Ishikawa (cell line): ENCODE data around the gene BANP.

Experiments
- CEBPB ChIP-seq: IDR thresholded peaks from 2 replicates; pipeline ENCODE4 v1.6.1; 2012
- CREB1 ChIP-seq: IDR thresholded peaks from 2 replicates; pipeline ENCODE4 v1.6.1; 2012; ENCODE audit warnings: low read depth
- EGR1 ChIP-seq: IDR thresholded peaks from 2 replicates; pipeline ENCODE4 v1.6.1; 2012
- EP300 ChIP-seq: IDR thresholded peaks from 2 replicates; pipeline ENCODE4 v1.6.1; 2012; ENCODE audit warnings: borderline replicate concordance
- FOXM1 ChIP-seq: IDR thresholded peaks from 2 replicates; pipeline ENCODE4 v1.6.1; 2012; ENCODE audit warnings: low read depth, borderline replicate concordance
- MAX ChIP-seq: IDR thresholded peaks from 2 replicates; pipeline ENCODE4 v1.6.1; 2012
- NFIC ChIP-seq: IDR thresholded peaks from 2 replicates; pipeline ENCODE4 v1.6.1; 2012
- RAD21 ChIP-seq: IDR thresholded peaks from 2 replicates; pipeline ENCODE4 v1.6.1; 2012; ENCODE audit warnings: low read depth
- REST ChIP-seq: IDR thresholded peaks from 2 replicates; pipeline ENCODE4 v1.6.1; 2012; ENCODE audit warnings: low read depth, mild to moderate bottlenecking
- TAF1 ChIP-seq: IDR thresholded peaks from 2 replicates; pipeline ENCODE4 v1.6.1; 2012; ENCODE audit warnings: low read depth, mild to moderate bottlenecking
- TCF12 ChIP-seq: IDR thresholded peaks from 2 replicates; pipeline ENCODE4 v1.6.1; 2012; ENCODE audit warnings: low read depth
- TEAD4 ChIP-seq: IDR thresholded peaks from 2 replicates; pipeline ENCODE4 v1.6.1; 2012
- USF1 ChIP-seq: IDR thresholded peaks from 2 replicates; pipeline ENCODE4 v1.6.1; 2012
- YY1 ChIP-seq: IDR thresholded peaks from 2 replicates; pipeline ENCODE4 v1.6.1; 2012; ENCODE audit warnings: low read depth
- ZBTB7A ChIP-seq: IDR thresholded peaks from 2 replicates; pipeline ENCODE4 v1.6.1; 2012; ENCODE audit warnings: low read depth

The BANP gene

GRCh38 chr16:88113545-88114045 lies 162.4 kb downstream of the BANP start:
- TF ChIP-seq MAX (no peak), CREB1 (no peak), USF1 (no peak), ZBTB7A (no peak), EP300 (no peak), YY1 (no peak), TEAD4 (no peak), RAD21 (no peak), CEBPB (no peak), EGR1 (no peak), TCF12 (no peak), REST (no peak), TAF1 (no peak), NFIC (no peak)

- TF ChIP-seq YY1: no peak
- no peak for TF ChIP-seq MAX
- TF ChIP-seq TAF1: no peak
- no peak for TF ChIP-seq NFIC
- TF ChIP-seq CEBPB: no peak
- no peak for TF ChIP-seq USF1
- TF ChIP-seq EP300: no peak
- TF ChIP-seq EGR1: no peak
- TF ChIP-seq CREB1: no peak
- TF ChIP-seq RAD21: no peak
- TF ChIP-seq REST: no peak
- TF ChIP-seq TCF12: no peak
- TF ChIP-seq FOXM1: no peak
- no peak for TF ChIP-seq TEAD4
- no peak for TF ChIP-seq ZBTB7A
Observed at GRCh38 chr16:88116121-88116520, 164.9 kb downstream of the BANP start.

- TF ChIP-seq ZBTB7A: no peak
- no peak for TF ChIP-seq CEBPB
- TF ChIP-seq USF1: no peak
- no peak for TF ChIP-seq REST
- no peak for TF ChIP-seq TCF12
- TF ChIP-seq FOXM1: no peak
- no peak for TF ChIP-seq RAD21
- no peak for TF ChIP-seq YY1
- no peak for TF ChIP-seq TEAD4
- no peak for TF ChIP-seq NFIC
Observed at GRCh38 chr16:88117476-88117868, 166.2 kb downstream of the BANP start.

- TF ChIP-seq RAD21: no peak
- no peak for TF ChIP-seq TEAD4
- TF ChIP-seq EGR1: no peak
- no peak for TF ChIP-seq CREB1
- TF ChIP-seq TCF12: no peak
- TF ChIP-seq EP300: no peak
- no peak for TF ChIP-seq REST
- TF ChIP-seq USF1: no peak
- TF ChIP-seq NFIC: no peak
- TF ChIP-seq CEBPB: no peak
- no peak for TF ChIP-seq ZBTB7A
- TF ChIP-seq MAX: no peak
Observed at GRCh38 chr16:88118376-88118775, 167.1 kb downstream of the BANP start.
